ENCODE data around the gene MBP.

DNA sequence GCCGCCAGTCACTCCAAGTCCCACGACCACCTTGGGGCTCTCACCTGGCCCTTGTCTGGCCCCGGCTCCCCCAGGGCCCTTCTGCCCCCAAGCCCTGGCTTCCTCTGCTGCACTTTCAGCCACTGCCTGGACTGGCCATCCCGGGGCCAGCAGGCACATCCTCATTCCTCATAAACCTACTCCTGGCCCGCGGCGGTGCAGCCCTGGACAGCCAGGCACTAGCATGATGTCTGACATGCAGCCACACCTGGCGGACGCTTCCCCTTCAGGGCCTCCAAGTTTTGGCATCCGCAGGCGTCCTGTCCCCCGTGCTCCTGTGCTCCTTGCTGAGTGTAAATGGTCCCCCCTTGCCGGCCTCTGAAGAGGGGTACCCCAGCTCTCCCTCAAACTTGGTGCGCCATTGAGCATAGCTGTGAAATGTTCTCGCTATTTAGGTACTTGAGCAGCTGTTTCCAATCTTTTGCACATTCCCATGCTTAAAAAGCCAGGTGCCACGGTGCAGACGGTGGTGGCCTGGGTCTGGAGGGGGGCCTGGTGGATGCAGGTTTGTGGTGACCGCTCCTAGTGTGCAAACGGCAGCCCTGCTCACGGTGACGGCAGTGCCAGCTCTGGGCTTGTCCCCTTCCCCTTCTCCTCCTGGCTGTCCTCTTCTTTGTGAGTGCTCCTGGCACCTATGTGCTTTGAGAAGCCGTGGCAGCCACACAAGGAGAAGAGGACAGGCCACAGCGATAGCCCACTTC lies 123.8 kb downstream of the MBP start:
- TF ChIP-seq, protein P1, sequence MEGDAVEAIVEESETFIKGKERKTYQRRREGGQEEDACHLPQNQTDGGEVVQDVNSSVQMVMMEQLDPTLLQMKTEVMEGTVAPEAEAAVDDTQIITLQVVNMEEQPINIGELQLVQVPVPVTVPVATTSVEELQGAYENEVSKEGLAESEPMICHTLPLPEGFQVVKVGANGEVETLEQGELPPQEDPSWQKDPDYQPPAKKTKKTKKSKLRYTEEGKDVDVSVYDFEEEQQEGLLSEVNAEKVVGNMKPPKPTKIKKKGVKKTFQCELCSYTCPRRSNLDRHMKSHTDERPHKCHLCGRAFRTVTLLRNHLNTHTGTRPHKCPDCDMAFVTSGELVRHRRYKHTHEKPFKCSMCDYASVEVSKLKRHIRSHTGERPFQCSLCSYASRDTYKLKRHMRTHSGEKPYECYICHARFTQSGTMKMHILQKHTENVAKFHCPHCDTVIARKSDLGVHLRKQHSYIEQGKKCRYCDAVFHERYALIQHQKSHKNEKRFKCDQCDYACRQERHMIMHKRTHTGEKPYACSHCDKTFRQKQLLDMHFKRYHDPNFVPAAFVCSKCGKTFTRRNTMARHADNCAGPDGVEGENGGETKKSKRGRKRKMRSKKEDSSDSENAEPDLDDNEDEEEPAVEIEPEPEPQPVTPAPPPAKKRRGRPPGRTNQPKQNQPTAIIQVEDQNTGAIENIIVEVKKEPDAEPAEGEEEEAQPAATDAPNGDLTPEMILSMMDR (conservative IDR thresholded peaks at IDR 0.05; ENCODE audit: low read depth, low read length): no peak
- no peak for TF ChIP-seq EZH2 (IDR thresholded peaks at IDR 0.05; ENCODE audit: borderline replicate concordance, low read depth, low read length, poor library complexity, severe bottlenecking)
